Measurements from ENCODE around the gene CDO1. TPM values are rescaled to one million over a fixed set of nuclear protein-coding genes. Genes with fewer than 3 reads are reported as not detected.
"Not testable (repeated sequence)": the region's sequence is repeated elsewhere in the genome, so short reads cannot be mapped to it uniquely, and the experiment has no call there.

CDO1 gene
- total RNA-seq, 3 donors from 2014 or later (not counting 1 experiment from before 2014, with no cell fraction given), result not detected

GRCh38 chr5:115829913-115830312 lies 13.5 kb upstream of the CDO1 start:
- intact Hi-C loops (cut with micrococcal nuclease), result loop anchor here (5.0 kb wide), 1 partner anchor 523 kb away; no protein-coding TSS in a partner anchor
- Histone ChIP-seq H3K27me3 (ENCODE audit: control insufficient read depth, insufficient read depth, low read length) (no peaks in the 10 kb centered on the region), H3K9me3 (ENCODE audit: control insufficient read depth, insufficient read depth, low read length) (peaks cover 2% of the 10 kb centered on the region), H3K4me3 (ENCODE audit: low read length) (no peak overlapping the region), H3K36me3 (ENCODE audit: control insufficient read depth, insufficient read depth, low read length) (peaks cover 57% of the 10 kb centered on the region), H3K27ac (ENCODE audit: low read length) (no peak overlapping the region), H3K4me1 (ENCODE audit: control insufficient read depth, insufficient read depth, low read length) (no peaks in the 10 kb centered on the region)
- DNase-seq (no peak), ATAC-seq (no peak)
- WGBS (ENCODE audit: insufficient coverage), result 99% methylated on average over 4 of the region's 5 CpGs
- Mint-ChIP-seq H3K27ac (no peak overlapping the region), H3K9me3 (no peaks in the 10 kb centered on the region), H3K4me3 (no peak overlapping the region), H3K27me3 (ENCODE audit: low read depth in 2 of 2) (no peaks in the 10 kb centered on the region), H3K36me3 (peaks cover 12% of the 10 kb centered on the region), H3K4me1 (peaks cover 0 to 11% of the 10 kb centered on the region in 2 donors)
- TF ChIP-seq CTCF (IDR thresholded peaks at IDR 0.05), result no peak

- Histone ChIP-seq H3K4me1 (ENCODE audit: control insufficient read depth, insufficient read depth, low read length) (no peaks in the 10 kb centered on the region), H3K36me3 (ENCODE audit: control insufficient read depth, insufficient read depth, low read length) (peaks cover 26% of the 10 kb centered on the region), H3K9me3 (ENCODE audit: control insufficient read depth, insufficient read depth, low read length) (peaks cover 2% of the 10 kb centered on the region), H3K4me3 (ENCODE audit: low read length) (no peak overlapping the region), H3K27ac (ENCODE audit: low read length) (no peak overlapping the region), H3K27me3 (ENCODE audit: control insufficient read depth, insufficient read depth, low read length) (peaks cover 6% of the 10 kb centered on the region)
- intact Hi-C loops (cut with micrococcal nuclease), result no loop called here
- Mint-ChIP-seq H3K27me3 (ENCODE audit: low read depth in 2 of 2) (peaks cover 6 to 12% of the 10 kb centered on the region in 2 donors), H3K36me3 (peaks cover 7% of the 10 kb centered on the region), H3K4me3 (no peak overlapping the region), H3K4me1 (peaks cover 0 to 2% of the 10 kb centered on the region in 2 donors), H3K27ac (no peak overlapping the region), H3K9me3 (no peaks in the 10 kb centered on the region)
- DNase-seq, result no peak
- WGBS (ENCODE audit: insufficient coverage), result 93% methylated on average over 4 of the region's 4 CpGs
- TF ChIP-seq CTCF (IDR thresholded peaks at IDR 0.05), result no peak
- no peak for ATAC-seq
These were observed 9.5 kb upstream of the CDO1 start for GRCh38 chr5:115825948-115826347.

GRCh38 chr5:115824983-115825382 lies 8.5 kb upstream of the CDO1 start:
- DNase-seq; H3K36me3 Mint-ChIP-seq; H3K27ac Mint-ChIP-seq; ATAC-seq; H3K27me3 ChIP-seq (ENCODE audit: control insufficient read depth, insufficient read depth, low read length); H3K4me1 ChIP-seq (ENCODE audit: control insufficient read depth, insufficient read depth, low read length); H3K9me3 Mint-ChIP-seq; H3K9me3 ChIP-seq (ENCODE audit: control insufficient read depth, insufficient read depth, low read length); H3K4me3 ChIP-seq (ENCODE audit: low read length); intact Hi-C loops (cut with micrococcal nuclease); H3K27ac ChIP-seq (ENCODE audit: low read length); H3K4me1 Mint-ChIP-seq; H3K4me3 Mint-ChIP-seq: not testable (repeated sequence)
- peaks cover 14 to 19% of the 10 kb centered on the region in 2 donors for H3K27me3 Mint-ChIP-seq (ENCODE audit: low read depth in 2 of 2)
- WGBS (ENCODE audit: insufficient coverage), result no CpG with 5 or more reads among the region's 1 CpG
- H3K36me3 ChIP-seq (ENCODE audit: control insufficient read depth, insufficient read depth, low read length), result peaks cover 17% of the 10 kb centered on the region

- Histone ChIP-seq H3K9me3 (ENCODE audit: control insufficient read depth, insufficient read depth, low read length) (no peaks in the 10 kb centered on the region), H3K27me3 (ENCODE audit: control insufficient read depth, insufficient read depth, low read length) (peaks cover 16% of the 10 kb centered on the region), H3K27ac (ENCODE audit: low read length) (no peak overlapping the region), H3K36me3 (ENCODE audit: control insufficient read depth, insufficient read depth, low read length) (no peaks in the 10 kb centered on the region), H3K4me3 (ENCODE audit: low read length) (no peak overlapping the region), H3K4me1 (ENCODE audit: control insufficient read depth, insufficient read depth, low read length) (peaks cover 10% of the 10 kb centered on the region)
- no peak for DNase-seq
- Mint-ChIP-seq H3K27me3 (ENCODE audit: low read depth in 2 of 2) (peaks cover 32 to 55% of the 10 kb centered on the region in 2 donors), H3K9me3 (no peaks in the 10 kb centered on the region), H3K36me3 (no peaks in the 10 kb centered on the region), H3K4me1 (no peaks in the 10 kb centered on the region), H3K27ac (no peak overlapping the region), H3K4me3 (no peak overlapping the region)
- intact Hi-C loops (cut with micrococcal nuclease), result no loop called here
- TF ChIP-seq CTCF (IDR thresholded peaks at IDR 0.05), result no peak
- WGBS (ENCODE audit: insufficient coverage), result 90% methylated on average over 1 of the region's 1 CpG
- no peak for ATAC-seq
These were observed 4.4 kb upstream of the CDO1 start for GRCh38 chr5:115820846-115821245.

Data from natural killer cell (primary cell).